Activated CD4-positive, alpha-beta T cell treated with anti-CD3 and anti-CD28 coated beads, Interleukin-2, amount 50 U/mL, for 16 hours (primary cell): ENCODE measurements around the gene PKDREJ.
"Not testable (repeated sequence)": the region's sequence is repeated elsewhere in the genome, so short reads cannot be mapped to it uniquely, and the experiment has no call there.

Experiments used
- DNase-seq: peaks from one replicate; pipeline ENCODE4 v3.0.0-alpha.2; 2020

PKDREJ gene, protein sequence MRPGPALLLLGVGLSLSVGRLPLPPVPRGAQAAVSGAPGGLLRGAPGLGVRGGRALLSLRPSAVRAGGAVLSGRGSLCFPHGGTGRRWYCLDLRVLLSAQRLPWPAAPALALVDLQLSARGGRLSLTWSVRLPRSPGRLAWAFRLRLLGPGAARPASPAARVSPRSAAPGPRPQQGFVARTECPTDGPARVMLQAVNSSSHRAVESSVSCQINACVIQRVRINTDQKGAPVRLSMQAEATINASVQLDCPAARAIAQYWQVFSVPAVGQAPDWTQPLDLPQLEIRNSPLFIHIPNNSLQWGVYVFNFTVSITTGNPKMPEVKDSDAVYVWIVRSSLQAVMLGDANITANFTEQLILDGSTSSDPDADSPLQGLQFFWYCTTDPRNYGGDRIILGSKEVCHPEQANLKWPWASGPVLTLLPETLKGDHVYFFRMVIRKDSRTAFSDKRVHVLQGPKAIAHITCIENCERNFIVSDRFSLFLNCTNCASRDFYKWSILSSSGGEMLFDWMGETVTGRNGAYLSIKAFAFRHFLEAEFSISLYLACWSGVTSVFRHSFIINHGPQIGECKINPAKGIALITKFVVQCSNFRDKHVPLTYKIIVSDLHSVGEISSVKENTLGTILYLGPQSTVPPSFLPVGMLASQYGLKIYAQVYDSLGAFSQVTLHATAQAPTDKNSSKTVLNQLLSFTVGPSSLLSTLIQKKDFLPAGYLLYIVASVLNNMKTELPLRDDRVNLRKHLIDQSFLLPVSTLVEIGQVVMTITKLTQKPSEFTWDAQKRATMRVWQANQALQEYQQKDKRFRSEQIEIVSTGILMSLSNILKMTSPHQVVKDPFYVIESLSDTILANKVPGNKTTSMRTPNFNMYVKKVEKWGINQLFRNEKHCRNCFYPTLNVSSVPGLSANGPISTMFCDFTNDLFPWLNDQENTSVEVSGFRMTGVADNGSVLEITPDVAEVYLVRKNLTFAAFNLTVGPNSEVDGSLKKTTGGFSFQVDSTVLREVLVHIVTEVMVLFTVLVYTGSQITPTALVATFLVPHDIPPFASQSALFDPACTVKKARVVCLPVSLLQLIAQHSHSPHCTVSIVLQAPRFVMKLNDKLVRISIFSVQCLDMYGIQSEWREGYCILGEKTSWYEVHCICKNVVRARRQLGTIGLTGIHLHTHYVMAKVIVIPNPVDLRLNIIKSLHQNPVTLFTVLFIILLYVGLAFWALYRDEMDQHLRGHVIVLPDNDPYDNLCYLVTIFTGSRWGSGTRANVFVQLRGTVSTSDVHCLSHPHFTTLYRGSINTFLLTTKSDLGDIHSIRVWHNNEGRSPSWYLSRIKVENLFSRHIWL (N-terminal part only)

DNA sequence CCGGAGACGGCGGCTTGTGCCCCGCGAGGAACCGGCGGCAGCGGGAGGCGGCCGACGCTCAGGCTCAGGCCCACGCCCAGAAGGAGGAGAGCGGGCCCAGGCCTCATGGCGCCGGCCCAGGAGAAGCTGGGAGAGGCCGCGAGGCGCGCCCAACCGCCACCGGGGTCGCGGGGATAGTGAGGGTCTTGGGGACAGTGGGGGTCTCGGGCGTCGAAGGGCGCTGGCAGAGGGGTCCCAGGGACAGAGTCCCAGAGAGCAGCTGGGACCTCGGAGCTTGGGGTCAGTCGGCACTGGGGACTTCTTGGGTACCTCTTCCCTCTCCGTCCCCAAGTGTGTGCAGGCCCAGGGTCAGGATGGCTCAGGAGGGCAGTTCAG, at the start of gene PKDREJ:
PKDREJ (minus strand) TSS at position 128 of the 375 bp plus-strand sequence; CDS start at position 107, 21 bp downstream.
- DNase-seq: no peak

DNA sequence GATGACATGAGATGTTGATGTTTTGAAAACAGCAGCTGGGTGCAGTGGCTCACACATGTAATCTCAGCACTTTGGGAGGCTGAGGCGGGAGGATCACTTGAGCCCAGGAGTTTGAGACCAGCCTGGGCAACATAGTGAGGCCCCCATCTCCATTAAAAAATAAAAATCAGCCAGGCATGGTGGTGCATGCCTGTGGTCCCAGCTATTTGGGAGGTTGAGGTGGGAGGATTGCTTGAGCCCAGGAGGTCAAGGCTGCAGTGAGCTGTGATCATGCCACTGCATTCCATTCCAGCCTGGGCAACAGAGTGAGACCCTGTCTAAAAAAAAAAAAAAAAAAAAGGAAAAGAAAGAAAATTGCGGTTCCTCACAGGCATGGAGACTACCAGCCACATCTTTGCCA, 49.7 kb upstream of the PKDREJ start:
- DNase-seq: not testable (repeated sequence)

DNA sequence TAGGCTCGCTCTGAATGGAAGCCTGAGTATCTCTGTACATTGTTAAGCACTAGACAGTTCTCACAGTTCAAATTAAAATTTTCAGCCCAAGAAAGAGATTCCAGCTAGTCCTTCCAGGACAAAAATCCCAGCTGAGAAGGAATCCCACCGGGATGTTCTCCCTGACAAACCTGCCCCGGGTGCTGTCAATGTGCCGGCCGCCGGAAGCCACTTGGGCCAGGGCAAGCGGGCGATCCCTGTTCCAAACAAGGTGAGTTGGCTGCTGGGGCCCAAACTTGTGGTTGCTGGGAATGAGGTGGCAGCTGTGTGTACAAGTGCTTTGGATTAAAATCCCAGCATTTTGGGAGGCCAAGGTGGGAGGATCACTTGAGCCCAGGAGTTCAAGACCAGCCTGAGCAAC, 48.9 kb upstream of the PKDREJ start:
- DNase-seq: no peak

DNA sequence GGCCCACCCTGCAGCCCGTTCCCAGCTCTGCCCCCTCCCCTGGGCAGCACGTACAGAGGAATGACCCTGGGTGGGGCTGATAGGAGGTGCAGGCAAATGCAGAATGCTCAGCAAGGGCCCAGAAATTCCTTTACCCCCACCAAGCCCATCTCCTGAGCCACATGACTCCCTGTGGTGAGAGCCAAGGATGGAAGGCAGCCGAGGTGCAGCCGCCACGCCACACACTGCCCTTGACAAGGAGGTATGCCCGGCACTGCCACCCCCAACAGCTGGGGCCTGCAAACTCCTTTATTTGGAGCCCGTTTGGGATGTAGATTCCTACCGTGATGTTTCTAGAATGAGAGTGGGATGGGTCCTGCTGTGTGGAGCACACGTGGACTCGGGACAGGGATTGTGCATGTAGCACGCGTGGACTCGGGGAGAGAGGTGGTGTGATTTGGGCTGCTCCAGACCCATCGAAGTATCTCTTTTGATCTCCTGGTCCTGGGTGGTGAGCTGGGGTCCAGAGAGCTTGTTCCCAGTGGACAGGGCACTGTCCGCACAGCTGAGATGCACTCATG, 46.5 kb upstream of the PKDREJ start:
- DNase-seq: no peak

DNA sequence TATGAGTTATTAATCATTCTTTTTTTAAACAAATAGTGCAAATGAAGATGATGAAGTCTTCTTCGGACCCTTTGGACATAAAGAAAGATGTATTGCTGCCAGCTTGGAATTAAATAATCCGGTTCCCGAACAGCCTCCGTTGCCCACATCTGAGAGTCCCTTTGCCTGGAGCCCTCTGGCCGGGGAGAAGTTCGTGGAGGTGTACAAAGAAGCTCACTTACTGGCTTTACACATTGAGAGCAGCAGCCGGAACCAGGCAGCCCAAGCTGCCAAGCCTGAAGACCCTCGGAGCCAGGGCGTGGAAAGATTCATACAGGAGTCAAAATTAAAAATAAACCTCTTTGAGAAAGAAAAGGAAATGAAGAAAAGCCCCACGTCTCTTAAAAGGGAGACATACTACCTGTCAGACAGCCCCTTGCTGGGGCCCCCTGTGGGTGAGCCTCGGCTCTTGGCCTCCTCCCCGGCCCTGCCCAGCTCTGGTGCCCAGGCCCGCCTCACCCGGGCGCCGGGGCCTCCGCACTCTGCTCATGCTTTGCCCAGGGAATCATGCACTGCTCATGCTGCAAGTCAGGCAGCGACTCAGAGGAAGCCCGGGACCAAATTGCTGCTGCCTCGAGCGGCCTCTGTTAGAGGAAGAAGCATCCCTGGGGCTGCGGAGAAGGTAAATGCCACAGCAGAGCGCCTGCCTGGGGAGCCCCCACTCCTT, 45.3 kb upstream of the PKDREJ start:
- no peak for DNase-seq

DNA sequence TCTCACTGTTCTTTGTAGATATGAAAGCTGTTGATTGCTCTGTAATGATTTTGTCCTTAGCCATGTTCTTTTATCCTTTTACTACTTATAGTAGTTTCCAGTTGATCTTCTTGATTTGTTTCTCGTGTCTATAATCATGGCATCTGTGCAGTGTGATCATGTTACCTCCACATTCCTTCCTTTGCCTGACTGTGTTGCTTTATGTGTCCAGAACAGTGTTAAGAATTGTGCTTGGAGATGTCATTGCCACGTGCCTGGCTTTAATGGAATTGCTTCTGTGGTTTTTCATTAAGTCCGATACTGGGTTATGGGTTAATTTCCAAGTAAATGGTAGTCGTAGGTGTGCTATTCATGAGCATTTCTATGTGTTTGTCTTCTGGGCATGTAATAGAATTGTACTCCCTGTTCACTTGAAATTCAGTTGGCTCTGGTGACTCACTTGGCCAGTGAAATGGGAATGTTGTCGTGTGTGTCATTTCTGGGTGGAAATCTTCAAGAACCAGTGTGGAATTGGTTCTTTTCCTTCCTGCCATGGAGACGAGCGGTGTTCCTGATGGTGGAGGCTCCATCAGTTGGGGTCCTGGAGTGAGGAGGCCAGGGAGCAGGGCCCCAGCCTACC, 40.3 kb upstream of the PKDREJ start:
- no peak for DNase-seq

DNA sequence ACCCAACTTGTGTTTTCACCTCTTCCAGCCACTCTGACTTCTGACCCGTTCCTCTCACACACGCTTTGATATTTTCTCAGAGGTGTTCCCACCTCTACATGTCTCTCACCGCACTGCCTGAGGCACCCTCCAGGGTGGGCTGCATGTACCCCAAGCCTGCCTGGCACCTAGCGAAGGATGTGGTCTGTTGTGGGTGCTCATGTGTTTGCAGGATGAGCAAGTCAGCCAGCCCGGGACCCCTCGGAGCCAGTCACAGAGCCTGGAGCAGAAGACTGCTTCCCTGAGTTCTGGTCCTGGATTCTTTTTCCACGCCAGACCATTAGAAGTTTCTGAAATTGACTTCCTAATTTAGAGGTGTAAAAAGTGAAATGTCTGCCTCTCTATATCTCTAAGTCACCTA, 37.3 kb upstream of the PKDREJ start:
- DNase-seq: no peak

DNA sequence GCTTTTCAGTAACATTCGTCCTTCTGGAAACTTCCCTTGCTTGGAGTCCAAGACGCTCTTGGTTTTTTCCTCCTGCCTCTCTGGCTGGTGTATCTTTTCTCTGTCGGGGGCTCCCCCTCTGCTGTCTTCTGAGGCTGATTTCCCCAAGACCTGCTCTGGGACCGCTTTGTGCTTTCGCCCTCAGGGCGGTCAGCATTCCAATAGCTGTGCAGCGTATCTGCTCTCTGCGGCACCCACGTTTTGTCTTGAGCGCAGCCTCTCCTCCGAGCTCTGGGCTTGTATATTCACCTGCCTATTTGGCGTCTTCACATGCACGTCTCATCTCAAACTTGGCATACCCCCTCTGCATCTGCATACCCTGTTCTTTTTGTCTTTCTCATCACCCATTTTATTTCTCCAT, 36.0 kb upstream of the PKDREJ start:
- no peak for DNase-seq

DNA sequence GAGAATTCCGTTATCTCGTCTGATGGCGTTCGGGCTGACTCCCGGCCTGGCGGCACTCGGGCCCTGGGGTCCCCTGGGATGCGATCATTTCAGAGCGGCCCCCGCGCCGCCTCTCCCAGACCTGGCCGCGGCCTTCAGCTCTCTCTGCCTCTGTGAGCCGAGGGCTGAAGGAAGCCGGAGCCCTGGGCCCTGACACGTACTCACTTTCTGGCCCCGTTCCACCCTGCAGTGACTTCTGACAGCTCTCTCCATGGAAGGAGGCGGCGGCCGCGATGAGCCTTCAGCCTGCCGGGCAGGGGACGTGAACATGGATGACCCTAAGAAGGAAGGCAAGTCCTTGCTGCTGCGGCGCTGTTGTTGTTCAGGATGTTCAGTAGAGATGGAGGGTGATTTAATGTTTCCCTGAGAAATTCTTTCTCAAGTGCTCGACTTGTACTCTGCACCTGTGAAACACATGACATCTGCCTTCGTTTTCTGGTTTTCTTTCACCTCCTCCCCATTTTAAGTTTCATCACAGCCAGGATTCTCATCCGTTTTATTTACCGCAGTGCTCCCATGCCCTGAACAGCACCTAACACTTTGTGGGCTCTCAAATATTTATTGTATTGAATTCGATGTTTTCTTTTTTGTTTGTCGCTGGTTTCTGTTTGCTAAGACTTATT, 34.1 kb upstream of the PKDREJ start:
- peak; percentile 29 for DNase-seq

DNA sequence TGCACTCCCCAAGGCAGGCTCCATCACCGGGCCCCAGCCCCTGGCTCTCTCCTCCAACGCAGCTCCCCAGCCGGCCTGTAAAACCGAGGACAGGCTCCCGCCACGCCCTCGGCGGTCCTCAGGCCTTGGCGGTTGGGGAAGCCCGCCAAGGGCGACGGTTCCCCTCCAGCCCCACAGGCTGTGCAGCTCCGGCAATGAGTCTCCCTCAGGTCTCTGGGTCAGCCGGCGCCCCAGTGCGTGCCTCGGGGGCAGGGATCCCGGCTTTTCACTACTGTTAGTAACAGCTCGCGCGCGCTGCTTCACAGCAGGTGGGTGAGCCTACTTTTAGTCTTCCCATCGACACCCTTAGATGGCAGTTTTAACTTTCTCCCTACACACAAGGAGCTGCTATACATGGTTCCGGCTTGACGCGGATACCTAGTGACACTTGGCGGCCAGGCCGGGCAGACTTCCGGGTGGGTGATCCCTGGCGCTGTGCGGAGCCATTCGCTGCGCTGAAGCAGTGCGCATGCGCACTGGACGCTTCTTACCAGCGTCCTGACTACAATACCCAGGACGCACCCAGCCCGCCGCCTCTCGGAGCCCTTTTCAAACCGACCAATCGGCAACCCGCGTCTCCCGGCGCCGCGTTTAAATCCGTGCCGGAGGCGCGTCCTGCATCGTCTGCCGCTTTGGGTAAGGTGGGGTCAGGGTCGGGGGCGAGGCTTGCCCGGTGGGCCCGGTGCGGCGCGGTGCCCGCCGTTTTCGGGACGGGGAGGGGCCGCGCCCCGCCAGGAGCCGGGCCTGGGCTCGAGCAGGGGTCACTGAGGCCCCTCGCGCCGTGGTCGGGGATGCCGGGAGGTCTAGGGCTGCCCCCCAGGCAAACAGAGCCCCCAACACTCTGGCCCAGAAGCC, 33.4 kb upstream of the PKDREJ start, which contains the start of gene GTSE1:
GTSE1 (plus strand) TSS at position 614 of the 894 bp plus-strand sequence. CDS start 531 bp downstream, outside the sequence.
- DNase-seq: peak; percentile 99

DNA sequence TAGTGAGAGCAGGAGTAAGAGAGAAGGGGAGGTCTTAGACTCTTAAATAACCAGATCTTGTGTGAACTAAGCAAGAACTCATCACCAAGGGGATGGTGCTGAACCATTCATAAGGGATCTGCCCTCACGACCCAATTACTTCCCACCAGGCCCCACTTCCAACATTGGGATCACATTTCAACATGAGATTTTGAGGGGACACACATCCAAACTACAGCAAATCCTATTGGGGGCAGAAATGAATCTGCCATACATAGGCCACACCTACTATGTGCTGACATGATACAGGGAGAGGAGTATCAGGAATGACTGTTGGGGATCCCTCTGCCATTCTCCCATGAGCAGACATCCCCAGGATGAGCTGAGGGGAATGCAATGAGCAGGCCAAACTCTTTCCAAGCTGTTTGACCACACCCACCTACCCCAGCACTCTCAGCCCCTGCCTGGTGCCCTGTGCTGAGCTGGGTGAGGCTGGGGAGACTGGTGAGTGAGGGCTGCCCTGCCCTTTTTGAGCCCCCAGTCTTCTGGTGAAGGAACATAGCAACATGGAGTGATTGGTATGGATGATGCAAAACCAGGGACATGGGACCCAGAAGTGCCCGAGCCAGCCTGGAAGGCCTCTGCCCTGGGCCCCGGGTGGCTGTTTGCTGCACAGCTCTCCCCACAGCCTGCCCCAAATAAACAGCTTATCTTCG, 32.3 kb upstream of the PKDREJ start:
- no peak for DNase-seq

DNA sequence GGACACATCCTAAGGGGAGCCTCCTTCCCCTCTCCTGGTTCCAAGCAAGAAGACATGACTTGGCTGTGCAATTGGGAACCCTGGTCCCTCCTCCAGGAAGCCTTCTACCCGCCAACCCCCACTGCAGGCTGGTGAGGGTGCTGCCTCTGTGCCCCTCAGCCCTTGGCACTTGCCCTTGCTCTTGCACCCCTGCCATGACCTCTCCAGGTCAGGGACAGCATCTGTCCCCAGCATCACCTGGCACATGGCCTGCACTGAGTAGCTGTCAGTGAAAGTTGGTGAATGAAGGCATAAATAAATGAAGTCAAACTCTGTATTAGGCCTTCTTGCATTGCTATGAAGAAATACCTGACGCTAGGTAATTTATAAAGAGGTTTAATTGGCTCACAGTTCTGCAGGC, 31.6 kb upstream of the PKDREJ start:
- no peak for DNase-seq

DNA sequence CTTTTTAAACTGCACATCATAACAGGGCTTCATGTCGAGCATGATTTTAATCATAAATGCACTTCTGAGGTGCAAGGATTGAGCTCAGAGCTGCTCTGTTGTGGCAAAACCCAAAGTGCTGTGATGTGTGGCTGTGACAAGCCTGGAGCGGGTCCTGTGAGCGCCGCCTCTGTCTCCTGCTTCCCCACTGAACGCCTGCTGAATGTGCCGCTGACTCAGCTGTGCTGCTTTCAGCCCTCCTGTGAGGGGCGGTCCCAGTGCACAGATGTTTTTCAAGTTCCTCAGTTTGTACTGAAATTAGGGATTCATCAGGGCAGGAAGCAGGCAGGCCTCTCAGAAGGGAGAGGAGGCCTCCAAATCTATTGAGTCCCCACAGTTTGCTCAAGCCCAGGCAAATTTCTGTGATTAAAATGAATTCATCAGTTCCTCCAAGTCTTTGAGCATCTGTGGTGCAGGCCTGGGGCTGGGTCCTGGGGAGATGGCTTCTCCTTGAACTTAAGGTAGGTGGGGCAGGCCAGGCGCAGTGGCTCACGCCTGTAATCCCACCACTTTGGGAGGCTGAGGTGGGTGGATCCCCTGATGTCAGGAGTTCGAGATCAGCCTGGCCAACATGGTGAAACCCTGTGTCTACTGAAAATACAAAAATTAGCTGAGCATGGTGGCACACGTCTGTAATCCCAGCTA, 30.6 kb upstream of the PKDREJ start:
- no peak for DNase-seq

DNA sequence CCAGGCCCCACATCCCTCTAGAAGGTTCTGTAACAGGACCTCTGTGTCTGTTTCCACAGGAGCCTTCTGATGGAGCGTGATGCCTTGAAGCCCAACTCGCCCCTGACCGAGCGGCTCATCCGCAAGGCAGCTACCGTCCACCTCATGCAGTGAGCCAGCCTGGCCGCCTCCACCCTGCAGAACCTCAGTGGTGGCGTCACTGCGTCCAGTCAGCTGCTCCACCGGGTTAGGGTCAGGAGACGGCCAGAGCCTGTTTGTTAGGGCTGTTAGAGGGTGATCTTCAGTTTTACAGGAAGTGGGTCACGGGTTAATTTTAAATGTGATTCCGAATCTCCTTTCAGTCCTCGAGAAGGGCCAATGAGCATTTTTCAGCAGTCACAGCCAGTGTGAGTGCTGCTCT, 29.6 kb upstream of the PKDREJ start:
- no peak for DNase-seq

DNA sequence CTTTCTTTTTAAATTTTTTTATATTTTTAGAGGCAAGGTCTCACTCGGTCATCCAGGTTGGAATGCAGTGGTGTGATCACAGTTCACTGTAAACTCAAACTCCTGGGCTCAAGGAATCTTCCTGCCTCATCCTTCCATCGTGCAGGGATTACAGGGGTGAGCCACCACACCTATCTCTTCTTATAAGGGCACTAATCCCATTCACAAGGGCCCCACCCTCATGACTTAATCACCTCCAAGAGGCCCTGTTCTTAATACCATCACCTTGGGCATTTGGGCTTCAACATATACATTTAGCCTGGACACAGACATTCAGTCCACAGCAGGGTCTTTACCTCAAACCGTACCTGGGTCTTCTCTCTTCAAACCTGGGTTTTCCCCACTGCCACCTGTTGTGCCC, 29.0 kb upstream of the PKDREJ start:
- no peak for DNase-seq

DNA sequence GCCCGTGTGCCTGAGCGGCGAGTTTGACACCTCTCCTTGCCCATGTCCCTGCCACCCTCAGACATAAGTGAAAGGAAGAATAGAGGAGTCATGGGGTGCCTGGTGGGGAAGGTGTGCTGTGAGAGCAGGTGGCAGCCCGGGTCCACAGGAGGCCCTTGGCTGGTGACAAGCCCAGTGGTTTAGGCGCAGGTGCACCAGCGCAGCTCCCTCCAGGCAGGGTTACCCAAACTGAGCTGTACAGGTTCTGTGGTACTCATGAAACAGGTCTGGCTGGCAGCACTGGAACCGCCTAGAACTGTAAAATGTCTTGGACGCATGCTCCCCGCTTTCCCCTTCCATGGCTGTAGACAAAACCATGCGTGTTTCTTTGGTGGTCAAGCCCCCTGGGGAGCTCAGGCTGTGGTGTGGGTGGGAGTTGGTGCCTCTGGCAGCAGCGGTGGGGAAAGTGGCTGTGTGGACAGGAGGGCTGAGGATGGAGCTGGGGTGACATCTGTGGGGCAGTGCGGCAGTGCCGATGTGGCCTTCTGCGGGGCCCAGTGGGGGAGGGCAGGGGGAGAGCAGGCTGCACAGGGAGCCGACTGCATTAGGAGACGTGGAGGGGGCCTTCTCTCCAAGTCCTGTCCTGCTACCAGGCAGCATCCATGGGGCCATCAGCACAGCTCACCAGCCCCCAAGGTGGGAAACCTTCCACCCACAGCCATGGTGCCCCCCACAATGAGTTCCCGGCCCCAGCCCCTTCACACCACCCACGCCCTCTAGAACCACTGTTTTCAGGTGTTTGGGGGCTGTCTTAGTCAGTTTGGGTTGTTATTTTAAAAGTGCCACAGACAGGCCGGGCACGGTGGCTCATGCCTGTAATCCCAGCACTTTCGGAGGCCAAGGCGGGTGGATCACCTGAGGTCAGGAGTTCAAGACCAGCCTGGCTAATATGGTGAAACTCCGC, 28.0 kb upstream of the PKDREJ start:
- no peak for DNase-seq

DNA sequence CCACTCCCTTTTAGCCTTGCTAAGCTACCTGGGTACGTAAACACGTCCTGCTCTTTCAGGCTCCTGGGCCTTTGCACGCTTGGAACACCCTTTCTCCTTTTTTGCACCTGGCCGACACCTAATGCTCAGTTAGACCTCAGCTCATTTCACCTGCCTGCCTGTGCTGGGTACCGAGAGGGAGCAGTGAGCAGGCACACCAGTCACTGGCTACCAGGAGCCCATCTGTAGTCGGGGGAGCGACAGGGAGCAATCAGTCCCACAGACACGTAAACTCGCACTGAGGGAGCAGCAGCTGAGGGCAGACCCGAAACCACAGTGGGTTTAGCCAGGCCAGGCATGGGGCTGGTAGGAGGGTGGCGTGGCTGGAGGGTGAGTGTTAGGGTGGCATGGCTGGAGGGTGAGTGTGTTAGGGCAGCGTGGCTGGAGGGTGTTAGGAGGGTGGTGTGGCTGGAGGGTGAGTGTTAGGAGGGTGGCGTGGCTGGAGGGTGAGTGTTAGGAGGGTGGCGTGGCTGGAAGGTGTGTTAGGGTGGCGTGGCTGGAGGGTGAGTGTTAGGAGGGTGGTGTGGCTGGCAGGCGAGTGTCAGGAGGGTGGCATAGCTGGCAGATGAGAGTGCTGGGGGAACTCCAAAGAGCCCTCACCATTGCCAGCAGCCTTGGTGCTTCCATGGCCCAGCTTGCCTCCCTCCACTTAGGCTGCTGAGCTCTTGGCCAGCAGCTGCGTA, 27.1 kb upstream of the PKDREJ start:
- no peak for DNase-seq
